GM19395 (cell line): Measurements from ENCODE around the gene ARPIN.
A peak's percentile ranks its signal among the peaks of the same experiment; 100 is the strongest.
"Not testable (repeated sequence)": the region's sequence is repeated elsewhere in the genome, so short reads cannot be mapped to it uniquely, and the experiment has no call there.

Experiments used
- ATAC-seq: cut with Tn5 transposase; IDR thresholded peaks from one replicate; pipeline ENCODE4 v1.9.1; 2021; ENCODE audit warnings: mild to moderate bottlenecking, moderate library complexity; ENCODE audit not compliant: unreplicated experiment

The ARPIN gene

GRCh38 chr15:89910891-89911626 lies 1.7 kb downstream of the ARPIN start:
- no peak for ATAC-seq

- no peak for ATAC-seq
Observed at GRCh38 chr15:89909611-89910010, 3.1 kb downstream of the ARPIN start.

GRCh38 chr15:89908226-89908625 lies 4.5 kb downstream of the ARPIN start:
- ATAC-seq, result no peak

GRCh38 chr15:89907289-89907688 lies 5.5 kb downstream of the ARPIN start:
- no peak for ATAC-seq

- ATAC-seq, result no peak
Observed at GRCh38 chr15:89905846-89906378, 6.8 kb downstream of the ARPIN start.

GRCh38 chr15:89904519-89904918 lies 8.2 kb downstream of the ARPIN start:
- ATAC-seq, result no peak

GRCh38 chr15:89903858-89904130 lies 9.0 kb downstream of the ARPIN start:
- ATAC-seq, result no peak

- no peak for ATAC-seq
Observed at GRCh38 chr15:89903015-89903857, 9.5 kb downstream of the ARPIN start.

GRCh38 chr15:89900849-89901248 lies 11.9 kb downstream of the ARPIN start:
- ATAC-seq, result no peak

- no peak for ATAC-seq
Observed at GRCh38 chr15:89899951-89900567, 12.7 kb downstream of the ARPIN start.

- no peak for ATAC-seq
Observed at GRCh38 chr15:89899295-89899945, 13.3 kb downstream of the ARPIN start.

- no peak for ATAC-seq
Observed at GRCh38 chr15:89898614-89899294, 14.0 kb downstream of the ARPIN start.

- ATAC-seq, result no peak
Observed at GRCh38 chr15:89898146-89898545, 14.6 kb downstream of the ARPIN start.

- ATAC-seq, result peak; percentile 91
Observed at GRCh38 chr15:89893696-89894447, 18.9 kb downstream of the ARPIN start, which contains the start of gene AP3S2. AP3S2 (minus strand) TSS chr15:89893994; CDS start chr15:89893949, 45 bp downstream.

GRCh38 chr15:89893027-89893426 lies 19.7 kb downstream of the ARPIN start:
- ATAC-seq, result no peak

- no peak for ATAC-seq
Observed at GRCh38 chr15:89888214-89888804, 24.4 kb downstream of the ARPIN start.

GRCh38 chr15:89885611-89886010 lies 27.1 kb downstream of the ARPIN start:
- no peak for ATAC-seq

GRCh38 chr15:89885179-89885578 lies 27.6 kb downstream of the ARPIN start:
- ATAC-seq, result not testable (repeated sequence)

GRCh38 chr15:89883518-89883917 lies 29.2 kb downstream of the ARPIN start:
- no peak for ATAC-seq
